Activated CD8-positive, alpha-beta T cell treated with anti-CD3 and anti-CD28 coated beads, Interleukin-2, amount 10 ng/mL, durations not matched to agents 7 days and 5 days (primary cell): ENCODE data around the gene RNF135. TPM values are rescaled to one million over a fixed set of nuclear protein-coding genes. Genes with fewer than 3 reads are reported as not detected.

ENCODE experiments used
- ATAC-seq: fragments of 150-1000 bp; cut with Tn5 transposase; one replicate; pipeline ENCODE4 v1.10.0; 2021; ENCODE audit warnings: moderate library complexity
- CTCF ChIA-PET: fragments of 350-600 bp; sonication (Branson Sonifier 250); formaldehyde crosslinking; loops from one replicate; lab custom pipeline; 2021; ENCODE audit warnings: antibody characterized with exemption; lab: Charles Lee
- POLR2A ChIA-PET: fragments of 350-600 bp; sonication (Branson Sonifier 250); formaldehyde crosslinking; loops from one replicate; lab custom pipeline; 2021; ENCODE audit warnings: antibody characterized with exemption; lab: Charles Lee
- DNase-seq: peaks from one replicate; pipeline ENCODE4 v3.0.0-alpha.2; 2020
- H3K27ac Mint-ChIP-seq: one replicate; pipeline ENCODE4 v1.8.0; 2021; ENCODE audit warnings: mild to moderate bottlenecking, mixed read lengths
- H3K27me3 Mint-ChIP-seq: one replicate; pipeline ENCODE4 v1.8.0; 2021; ENCODE audit warnings: low read depth, mixed read lengths
- H3K36me3 Mint-ChIP-seq: one replicate; pipeline ENCODE4 v1.8.0; 2021; ENCODE audit warnings: low read depth, mixed read lengths
- H3K4me1 Mint-ChIP-seq: one replicate; pipeline ENCODE4 v1.8.0; 2021; ENCODE audit warnings: low read depth, mixed read lengths
- H3K4me3 Mint-ChIP-seq: one replicate; pipeline ENCODE4 v1.8.0; 2021; ENCODE audit warnings: mild to moderate bottlenecking, mixed read lengths
- H3K9me3 Mint-ChIP-seq: one replicate; pipeline ENCODE4 v1.8.0; 2022; ENCODE audit warnings: mixed read lengths; ENCODE audit not compliant: insufficient read depth
- total RNA-seq, 2 experiments: library from RNA; stranded (reverse); gene quantifications; one replicate each; pipeline ENCODE4 v1.2.3, GENCODE V29; 2021

Gene RNF135
- total RNA-seq, 2 experiments from 2014 or later, result 5.4 to 7.2 TPM

GRCh38 chr17:31048780-31049179 is 77.9 kb downstream of the RNF135 start:
- Mint-ChIP-seq H3K27me3 (peaks cover 2% of the 10 kb centered on the region), H3K27ac (no peak overlapping the region), H3K4me3 (no peak overlapping the region), H3K4me1 (peaks cover 14% of the 10 kb centered on the region), H3K9me3 (no peaks in the 10 kb centered on the region), H3K36me3 (no peaks in the 10 kb centered on the region)
- ChIA-PET POLR2A (no interaction called here), CTCF (no interaction called here)
- DNase-seq (no peak), ATAC-seq (no peak)

Other genes with a start within 250 kb of the RNF135 start
- gene CRLF3, start 146.3 kb upstream of the RNF135 start, total RNA-seq, result 10 to 100 TPM; 61.4 to 65.6 TPM
- gene ATAD5, start 139.1 kb upstream of the RNF135 start, total RNA-seq, result 10 to 100 TPM; 33.5 to 37.0 TPM
- gene TEFM, start 64.8 kb upstream of the RNF135 start, total RNA-seq, result 10 to 100 TPM; 11.6 to 15.6 TPM
- 1 to 10 TPM in 1 of 2 experiments, under 1 TPM in 1; 0.39 to 1.1 TPM for gene ADAP2, start 49.1 kb upstream of the RNF135 start, total RNA-seq
- 10 to 100 TPM; 16.7 to 17.4 TPM for gene NF1, start 123.9 kb downstream of the RNF135 start, total RNA-seq